HG02885 (cell line): ENCODE data around the gene EIF4E2.
"Not testable (repeated sequence)": the region's sequence is repeated elsewhere in the genome, so short reads cannot be mapped to it uniquely, and the experiment has no call there.

Experiments used
- ATAC-seq: cut with Tn5 transposase; IDR thresholded peaks from one replicate; pipeline ENCODE4 v1.9.1; 2021; ENCODE audit warnings: mild to moderate bottlenecking; ENCODE audit not compliant: unreplicated experiment, poor library complexity

Gene EIF4E2

DNA sequence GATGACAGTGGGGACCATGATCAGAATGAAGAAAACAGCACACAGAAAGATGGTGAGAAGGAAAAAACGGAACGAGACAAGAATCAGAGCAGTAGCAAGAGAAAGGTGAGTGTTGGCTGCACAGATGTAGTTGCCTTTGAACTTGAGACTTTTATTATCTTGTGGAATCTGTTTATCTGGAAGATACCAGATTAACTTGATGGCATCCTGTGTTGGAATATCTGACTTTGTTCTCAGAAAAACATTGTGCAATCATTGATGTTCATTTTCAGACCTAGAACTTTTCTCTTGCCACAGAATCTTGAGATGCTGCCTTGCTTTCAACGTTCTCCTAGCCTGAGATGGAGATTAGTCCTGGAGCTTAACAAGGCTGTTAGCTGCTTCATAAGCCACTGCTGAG lies 5.9 kb downstream of the EIF4E2 start:
- ATAC-seq = no peak

DNA sequence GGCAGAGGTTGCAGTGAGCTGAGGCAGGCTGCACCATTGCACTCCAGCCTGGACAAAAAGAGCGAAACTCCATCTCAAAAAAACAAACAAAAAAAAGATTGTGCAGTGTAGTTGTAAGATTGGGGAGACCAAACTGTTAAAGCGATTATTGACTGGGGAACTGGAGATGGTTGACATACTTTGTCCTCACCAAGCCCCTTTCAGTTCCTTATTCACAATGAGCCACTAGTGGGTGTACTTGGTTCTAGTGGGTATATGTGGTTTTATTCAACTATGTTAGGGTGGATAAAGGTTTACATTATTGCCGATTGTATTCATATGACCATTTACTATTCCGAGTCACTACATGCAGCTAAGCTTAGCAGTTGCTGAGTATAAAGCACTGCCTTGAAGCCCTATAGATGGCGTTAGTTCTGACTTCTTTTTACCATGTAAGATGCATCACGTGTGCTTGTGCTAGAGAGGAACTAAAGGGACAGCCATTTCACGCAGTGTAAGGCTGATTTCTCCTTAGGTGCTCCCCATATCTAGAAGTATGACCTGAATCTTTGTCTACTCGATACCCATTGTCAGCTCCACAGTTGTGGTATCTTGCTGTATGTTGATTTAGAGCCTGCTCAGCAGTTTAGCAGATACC lies 12.1 kb downstream of the EIF4E2 start:
- ATAC-seq = no peak

DNA sequence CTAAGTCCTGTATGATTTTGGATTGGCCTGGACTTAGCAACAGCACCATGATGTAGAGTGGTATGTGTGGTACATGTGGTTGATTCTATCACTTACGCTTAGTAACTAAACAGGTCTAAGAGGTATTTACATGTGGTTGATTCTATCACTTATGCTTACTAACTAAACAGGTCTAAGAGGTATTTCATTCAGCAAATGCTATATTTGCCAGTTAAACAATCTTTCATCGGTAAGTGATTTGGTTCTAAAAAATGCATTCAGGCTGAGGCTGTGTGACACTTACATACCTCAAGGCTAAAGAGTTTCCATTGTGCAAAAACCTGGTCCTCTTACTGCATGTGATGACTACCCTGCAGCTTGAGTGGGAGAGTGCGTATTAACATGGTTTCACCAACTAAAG lies 13.1 kb downstream of the EIF4E2 start:
- ATAC-seq = no peak

DNA sequence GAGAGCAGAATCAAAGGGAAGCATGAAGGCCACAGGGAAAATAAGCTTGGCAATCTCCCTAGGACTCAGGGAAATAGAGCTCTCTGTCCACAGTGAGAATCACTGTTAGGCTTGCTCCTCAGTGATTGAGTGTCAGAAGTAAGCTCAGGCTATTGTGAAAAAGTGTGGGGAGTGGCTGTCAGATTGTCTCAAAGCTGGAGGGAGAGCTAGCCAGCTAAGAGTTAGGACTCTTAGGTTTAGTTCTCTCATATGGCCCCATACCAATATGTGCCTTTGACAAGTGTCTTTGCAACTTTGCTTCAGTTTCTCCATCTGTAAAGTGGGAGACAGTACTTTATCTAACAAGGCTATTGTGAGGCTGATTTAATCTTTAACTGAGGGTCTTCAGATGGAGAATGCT lies 17.2 kb downstream of the EIF4E2 start:
- no peak for ATAC-seq

DNA sequence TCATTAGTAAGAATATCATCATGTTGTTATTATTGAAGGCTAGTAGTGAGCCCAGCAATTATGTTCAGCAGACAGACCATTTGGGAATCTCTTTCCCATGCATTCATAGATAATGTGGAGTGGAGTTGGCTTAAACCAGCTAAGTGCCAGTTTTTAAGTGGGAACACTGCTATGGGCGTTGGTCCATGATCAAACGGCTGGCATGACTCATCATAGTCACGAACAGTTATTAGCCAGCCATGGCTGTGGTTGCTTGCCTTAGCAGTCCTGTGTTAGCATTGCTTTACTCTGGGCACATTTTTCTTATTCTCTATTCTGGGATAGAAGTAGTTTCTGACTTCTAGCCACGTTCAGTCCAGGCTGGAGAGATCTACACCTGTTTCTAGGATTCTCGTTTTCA lies 17.7 kb downstream of the EIF4E2 start:
- no peak for ATAC-seq

DNA sequence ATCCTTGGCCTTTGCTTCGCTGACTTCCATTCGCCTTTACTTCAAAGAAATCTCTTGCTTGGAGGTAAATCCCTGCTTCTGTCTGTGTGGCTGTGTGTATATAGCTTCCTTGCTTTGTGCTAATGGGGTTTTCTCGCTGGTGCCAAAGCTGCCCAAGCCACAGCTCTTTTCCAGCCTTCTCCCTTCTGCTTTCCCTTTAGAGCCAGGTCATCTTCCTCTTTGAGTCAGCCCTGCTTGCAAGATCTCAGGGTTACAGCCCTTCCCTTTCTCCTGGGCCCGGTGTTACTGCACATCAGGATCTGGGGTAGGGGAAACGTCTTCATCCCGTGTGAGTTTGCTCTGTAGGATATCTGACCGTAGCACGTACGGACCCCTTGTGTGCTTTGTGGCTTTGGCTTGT lies 19.1 kb downstream of the EIF4E2 start:
- no peak for ATAC-seq

DNA sequence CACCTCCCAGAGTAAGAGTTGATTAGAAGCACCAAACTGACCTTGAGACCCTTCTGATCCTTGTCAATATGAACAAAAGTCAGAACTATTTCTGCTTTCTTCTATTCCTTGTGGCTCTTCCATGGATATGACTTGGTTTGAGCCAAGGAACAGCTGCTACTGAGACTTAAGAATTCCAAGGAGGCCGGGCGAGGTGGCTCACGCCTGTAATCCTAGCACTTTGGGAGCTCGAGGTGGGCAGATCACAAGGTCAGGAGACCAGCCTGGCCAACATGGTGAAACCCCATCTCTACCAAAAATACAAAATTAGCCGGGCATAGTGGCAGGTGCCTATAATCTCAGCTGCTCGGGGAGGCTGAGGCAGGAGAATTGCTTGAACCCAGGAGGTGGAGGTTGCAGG lies 20.0 kb downstream of the EIF4E2 start:
- ATAC-seq = not testable (repeated sequence)

DNA sequence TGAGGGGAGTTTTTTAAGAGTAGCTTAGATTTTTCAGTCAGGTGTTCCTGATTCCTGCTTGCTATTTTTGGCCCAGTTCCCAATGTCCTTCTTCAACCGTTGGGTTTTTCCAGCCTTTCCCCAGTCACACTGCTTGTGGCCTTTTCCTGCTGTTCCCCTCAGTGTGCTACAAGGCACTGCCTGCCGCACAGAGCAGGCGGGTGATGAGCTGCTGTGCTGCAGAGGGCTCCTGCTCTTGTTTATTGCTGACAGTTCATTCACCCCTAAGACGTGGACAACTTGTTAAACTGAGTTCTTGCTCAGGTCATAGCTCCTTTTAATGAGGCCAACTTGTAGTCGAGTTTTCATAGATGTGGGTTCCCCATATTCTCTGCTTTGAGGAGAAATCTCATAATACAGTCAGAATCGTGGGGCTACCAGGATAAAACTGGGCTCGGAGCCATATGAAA lies 20.6 kb downstream of the EIF4E2 start:
- ATAC-seq = no peak

DNA sequence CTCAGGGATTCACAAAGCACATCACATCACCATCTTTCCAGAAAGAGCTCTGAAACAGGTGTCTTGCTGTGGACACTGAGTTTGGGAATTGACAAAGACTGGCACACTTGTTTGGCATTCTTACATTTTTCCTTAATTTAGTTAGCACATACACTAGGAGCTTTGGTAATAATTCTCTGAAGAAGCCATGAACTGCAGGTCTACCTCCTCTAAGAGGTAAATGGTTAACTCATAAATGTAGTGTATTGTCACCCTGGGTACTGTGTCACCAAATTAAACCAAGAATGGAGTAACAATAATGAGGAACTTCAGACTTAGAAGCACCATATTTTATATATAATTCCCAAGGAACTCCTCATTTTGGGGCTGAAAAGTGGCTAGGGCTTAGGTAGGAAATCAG lies 22.6 kb downstream of the EIF4E2 start:
- no peak for ATAC-seq

DNA sequence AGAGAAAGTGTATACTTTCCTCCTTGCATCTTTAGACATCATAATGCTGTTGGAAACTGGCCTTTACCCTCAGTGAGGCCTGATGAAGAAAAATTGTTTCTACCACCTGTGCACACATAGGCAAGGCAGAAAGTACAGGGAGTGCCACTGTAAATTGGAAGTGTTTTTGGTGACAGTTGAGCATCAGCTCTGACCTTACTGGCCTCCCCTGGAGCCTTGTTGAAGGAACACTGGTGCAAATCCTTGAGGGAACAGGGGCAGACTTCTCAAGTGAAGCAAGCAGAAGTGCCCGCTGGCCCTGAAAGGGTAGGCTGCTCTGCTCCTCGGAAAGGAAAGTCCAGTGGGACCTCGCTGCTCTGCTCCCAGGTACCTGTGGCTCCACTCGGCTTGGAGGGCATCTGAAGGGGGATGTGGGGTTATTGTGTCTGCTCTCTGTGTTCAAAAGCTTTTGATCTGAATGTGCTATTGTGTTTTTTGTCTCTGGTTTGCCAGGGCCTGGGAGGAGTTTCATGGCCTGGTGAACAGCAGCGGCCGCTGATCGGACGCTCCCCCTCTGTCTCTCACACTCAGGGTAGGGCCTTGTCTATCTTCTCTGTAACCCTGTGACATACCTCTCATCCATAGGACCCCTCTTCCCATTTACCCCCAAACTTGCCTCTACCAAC lies 23.4 kb downstream of the EIF4E2 start:
- ATAC-seq = no peak

DNA sequence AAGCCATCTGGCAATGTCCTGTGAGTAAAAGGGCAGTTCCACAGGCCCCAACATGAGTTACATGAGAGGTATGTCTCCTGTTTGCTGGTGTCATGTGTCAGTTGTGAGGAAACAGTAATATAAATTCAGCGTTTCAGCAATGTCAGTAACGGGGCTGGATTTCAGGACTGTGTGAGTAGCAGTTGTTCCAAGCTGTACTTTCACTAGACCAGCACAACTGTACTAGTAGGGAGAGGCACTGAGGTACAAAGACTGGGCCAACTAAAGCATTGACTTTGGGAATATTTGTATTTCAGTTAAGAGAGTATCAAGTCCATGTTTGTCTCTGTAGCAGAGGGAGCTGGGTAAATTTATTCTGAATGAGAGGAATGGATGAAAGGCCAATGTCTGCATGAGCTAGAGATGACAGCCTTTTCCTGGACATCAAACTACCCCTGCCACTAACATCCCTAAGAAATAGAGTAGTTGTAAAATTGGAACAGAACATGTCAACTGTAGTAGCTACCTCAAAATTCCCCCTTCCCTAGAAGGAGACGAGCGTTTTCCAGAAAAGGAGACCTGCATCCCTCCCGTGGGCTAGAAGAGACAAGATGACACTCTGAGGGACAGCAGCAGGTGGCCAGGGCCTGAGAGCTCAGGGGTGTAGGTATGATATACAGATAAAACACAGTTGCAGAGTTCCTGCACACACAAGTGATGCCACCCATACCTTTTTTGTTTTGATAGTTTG lies 24.4 kb downstream of the EIF4E2 start:
- no peak for ATAC-seq

DNA sequence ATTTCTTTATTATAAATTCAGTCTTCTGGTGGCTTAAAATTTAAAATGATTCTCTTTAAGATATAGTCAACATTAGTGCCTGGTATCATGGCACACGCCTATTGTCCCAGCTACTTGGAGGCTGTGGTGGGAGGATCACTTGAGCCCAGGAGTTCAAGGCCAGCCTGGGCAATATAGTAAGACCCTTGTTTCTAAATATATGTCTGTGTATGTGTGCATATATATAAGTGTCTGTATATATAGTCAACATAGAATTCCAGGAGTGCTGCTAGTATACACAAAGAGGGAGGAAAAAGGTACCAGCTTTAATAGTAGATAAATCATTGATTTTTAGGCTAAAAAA lies 24.9 kb downstream of the EIF4E2 start:
- no peak for ATAC-seq

DNA sequence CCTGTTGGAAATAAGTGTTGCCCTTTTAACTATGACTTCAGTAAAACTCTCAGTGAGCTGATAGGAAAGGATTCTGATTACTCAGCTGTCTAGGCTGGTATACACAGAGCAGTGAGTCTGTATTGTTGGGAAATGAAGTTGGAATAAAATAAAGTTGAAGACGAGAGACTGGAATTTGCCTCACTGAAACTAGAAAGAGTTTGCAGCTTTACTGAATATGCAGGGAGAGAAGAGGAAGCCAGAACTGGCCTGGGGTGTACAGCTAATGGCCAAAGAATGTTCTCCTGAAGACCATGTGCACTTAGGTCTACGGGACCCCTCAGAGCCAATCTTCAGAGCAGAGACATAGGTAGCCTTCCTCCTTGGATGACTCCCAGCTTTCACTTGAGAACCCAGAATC lies 26.5 kb downstream of the EIF4E2 start:
- ATAC-seq = no peak

DNA sequence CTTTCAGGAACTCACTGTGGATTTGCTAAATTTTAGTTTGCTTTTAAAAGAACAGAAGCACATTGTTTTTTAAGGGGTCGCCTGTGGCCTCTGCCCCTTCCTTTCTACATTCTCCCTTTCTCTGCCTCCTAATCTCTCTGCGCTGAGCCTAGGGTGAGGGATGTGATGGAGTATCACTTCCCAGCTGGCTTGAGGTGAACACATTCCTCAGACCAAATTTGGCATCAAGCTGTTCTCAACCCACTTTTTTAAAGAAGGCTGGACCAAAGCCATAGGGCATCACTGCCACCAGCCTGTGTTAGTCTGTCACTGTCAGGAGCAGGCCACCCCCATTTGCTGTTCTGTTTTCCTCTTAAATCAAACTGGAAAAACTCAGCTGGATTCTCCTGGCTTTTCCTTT lies 27.4 kb downstream of the EIF4E2 start:
- no peak for ATAC-seq

DNA sequence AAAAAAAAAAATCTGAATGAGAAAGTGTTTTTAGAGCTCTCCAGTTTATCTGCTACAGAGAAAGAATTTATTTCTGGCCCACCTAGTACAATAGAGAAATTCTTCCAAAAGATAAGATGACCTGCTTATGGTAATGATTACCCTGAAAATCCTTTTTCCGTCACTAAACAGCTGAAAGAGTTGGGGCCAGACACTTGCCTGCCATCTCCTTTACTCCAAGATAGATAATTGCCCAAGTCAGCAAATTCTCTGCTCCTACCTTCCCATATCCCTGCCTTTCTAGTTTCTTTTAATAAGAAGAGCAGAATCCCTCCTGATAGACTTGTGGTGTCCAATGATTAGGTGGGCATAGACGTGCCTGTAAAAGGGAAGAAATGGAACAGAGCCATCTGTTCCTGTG lies 28.1 kb downstream of the EIF4E2 start:
- ATAC-seq = no peak

DNA sequence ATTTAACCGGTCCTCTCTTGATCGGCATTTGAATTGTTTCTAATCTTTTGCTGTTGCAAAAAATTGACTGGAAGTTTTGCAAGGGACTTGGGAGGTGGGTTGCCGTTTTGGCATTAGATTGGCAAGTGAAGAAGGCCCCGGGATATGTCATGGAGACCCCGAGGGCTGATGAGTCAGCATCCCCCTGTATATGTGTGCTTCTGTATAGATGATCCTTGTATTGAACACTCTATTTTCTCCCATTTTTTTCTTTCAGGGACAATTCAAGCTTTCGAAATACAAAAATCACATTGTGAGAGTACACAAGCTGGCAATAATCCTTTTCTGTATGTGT lies 30.1 kb downstream of the EIF4E2 start:
- no peak for ATAC-seq

DNA sequence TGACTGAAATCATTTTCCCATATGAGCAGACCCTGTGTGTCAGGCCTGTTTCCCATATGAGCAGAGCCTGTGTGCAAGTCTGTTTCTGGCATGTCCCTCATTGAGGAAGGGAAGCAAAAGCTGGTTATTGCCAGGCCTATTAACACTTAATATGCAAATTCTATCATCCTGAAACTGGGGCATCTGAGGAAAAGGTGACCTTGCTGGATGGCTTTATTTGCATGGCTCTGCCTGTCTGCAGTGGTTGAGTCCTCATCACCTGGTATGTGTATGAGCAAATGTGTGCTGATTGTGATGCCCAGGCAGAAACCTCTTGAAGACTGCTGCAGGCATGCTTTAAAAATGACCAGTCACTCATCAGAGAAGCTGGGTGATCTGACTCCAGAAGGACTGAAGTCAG lies 31.2 kb downstream of the EIF4E2 start:
- ATAC-seq = no peak

DNA sequence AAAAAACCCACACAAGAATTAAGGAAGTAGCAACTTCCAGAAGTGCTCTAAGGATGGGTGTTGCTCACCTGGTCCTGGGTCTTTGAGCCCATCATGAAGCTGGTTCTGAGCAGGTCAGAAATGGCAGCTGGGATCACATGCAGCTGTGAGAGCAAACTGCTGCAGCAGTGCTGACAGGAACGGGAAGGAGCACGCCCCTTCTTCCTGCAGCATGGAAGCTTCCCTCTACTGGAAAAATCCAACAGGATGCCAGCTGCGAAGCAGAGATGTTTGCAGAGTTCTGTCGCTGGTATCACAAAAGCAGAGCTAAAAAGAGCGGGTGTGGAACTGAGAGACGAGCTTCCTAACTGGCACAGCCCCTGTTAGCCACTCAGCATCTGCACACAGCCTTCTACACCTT lies 33.7 kb downstream of the EIF4E2 start:
- no peak for ATAC-seq

DNA sequence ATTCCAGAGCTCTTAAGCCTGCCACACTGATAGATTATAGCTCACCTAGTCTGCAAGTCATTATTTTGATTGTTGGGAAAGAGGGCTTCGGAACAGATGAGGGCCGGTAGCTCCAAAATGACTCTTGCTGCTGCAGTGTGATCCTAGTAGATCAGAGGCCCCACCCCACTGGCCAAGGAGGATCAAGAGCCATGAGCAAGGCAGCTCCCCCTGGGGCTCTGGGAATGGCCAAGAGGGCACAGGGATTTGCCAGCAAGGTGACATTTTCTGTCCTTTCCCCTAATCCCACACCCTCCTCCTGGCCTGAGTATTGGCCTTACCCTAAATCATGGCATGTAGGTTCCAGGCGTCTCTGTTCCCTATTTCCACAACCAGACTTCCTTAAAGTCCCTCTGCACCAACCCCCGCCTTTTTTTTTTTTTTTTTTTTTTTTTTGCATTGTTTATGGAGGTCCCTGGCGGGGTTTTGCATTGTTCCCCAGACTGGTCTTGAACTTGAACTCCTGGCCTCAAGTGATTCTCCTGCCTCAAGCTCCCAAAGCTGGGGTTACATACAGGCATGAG lies 36.5 kb downstream of the EIF4E2 start:
- ATAC-seq = no peak

DNA sequence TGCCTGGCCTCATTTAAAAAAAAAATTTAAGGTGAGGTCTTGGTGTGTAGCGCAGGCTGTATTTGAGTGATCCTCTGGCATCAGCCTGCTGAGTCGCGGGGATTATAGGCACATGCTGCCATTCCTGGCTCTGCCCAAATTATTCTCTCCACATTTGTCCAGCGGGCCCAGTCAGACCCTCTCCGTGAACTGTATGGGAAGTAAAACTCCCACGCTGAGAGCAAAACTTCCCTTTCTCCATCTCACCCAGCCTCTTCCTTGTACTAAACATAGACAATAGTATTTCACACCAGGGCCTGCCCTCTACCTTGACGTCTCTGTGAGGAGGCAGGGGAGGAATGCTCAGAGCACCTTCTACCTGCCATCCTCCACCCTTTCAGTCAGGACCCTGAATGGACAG lies 37.0 kb downstream of the EIF4E2 start:
- no peak for ATAC-seq

DNA sequence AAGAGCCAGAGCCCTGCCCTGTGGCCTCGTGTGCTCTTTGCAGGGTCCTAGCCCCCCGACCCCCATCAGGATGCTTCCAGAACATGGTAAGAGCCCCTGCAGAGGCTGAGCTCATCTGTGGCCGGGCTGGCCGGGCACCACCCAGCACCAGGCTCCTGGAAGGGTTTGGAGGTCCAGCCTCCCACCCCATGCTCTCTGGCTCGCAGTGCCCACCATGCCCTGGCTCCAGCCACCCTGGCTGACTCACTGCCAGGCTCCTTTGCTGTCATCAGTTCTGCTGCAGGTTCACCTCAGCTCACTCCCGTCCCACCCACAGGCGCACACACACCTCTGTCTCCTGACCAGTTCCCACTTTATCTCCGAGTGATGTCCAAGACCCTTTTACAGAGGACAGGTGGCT lies 37.5 kb downstream of the EIF4E2 start:
- no peak for ATAC-seq
